Adrenal gland (tissue), 5 donors: ENCODE results near the gene CDH11.

Source experiments
- CTCF ChIP-seq, 6 experiments: fragments of 450-650 bp in 4 of 6; fragments of 200-600 bp in 2 of 6; sonication (generic) in 1 of 6; IDR thresholded peaks; 1 replicate in 5 of 6; 2 replicates in 1 of 6; pipeline versions ENCODE4 v1.5.1 to v1.8.0; 2016 to 2021; ENCODE audit warnings: antibody characterized with exemption in 6 of 6, mild to moderate bottlenecking in 2 of 6, moderate library complexity in 1 of 6
- POLR2A ChIP-seq, 2 donors: fragments of 450-650 bp; IDR thresholded peaks; one replicate each; pipeline ENCODE4 v1.6.1; 2017; ENCODE audit warnings: antibody characterized with exemption in 2 of 2, mild to moderate bottlenecking in 2 of 2, moderate library complexity in 1 of 2
- donor health status: DM: no; HTN: no; CAD: no.

GRCh38 chr16:64951193-64951592 is 170.7 kb downstream of the CDH11 start:
- no peak for TF ChIP-seq CTCF (IDR thresholded peaks at IDR 0.05)
- TF ChIP-seq POLR2A (IDR thresholded peaks at IDR 0.05), result no peak
